H1 (cell line): ENCODE data around the gene PSMB3. TPM values are rescaled to one million over a fixed set of nuclear protein-coding genes. Genes with fewer than 3 reads are reported as not detected.

Experiments used
- CTCF ChIA-PET: fragments of 300-600 bp; sonication (Branson Sonifier 250); formaldehyde crosslinking; loops from one replicate; lab custom pipeline; 2021; ENCODE audit not compliant: partially characterized antibody; lab: Charles Lee
- POLR2A ChIA-PET: fragments of 300-600 bp; sonication (Branson Sonifier 250); formaldehyde crosslinking; loops from one replicate; lab custom pipeline; 2021; ENCODE audit warnings: inconsistent platforms; ENCODE audit not compliant: partially characterized antibody; lab: Charles Lee
- DNase-seq, 2 experiments: peaks; one replicate each; pipeline versions ENCODE4 v3.0.0 to v3.0.0-alpha.2; 2010 to 2022; ENCODE audit warnings: low spot score in 2 of 2, low read depth in 1 of 2, mixed read lengths in 1 of 2
- FAIRE-seq: peaks from 2 replicates; lab custom pipeline; 2011; peaks lifted over from hg19 to GRCh38; lab: Jason Lieb, UNC
- H2AFZ ChIP-seq: 2 replicates; pipeline ENCODE4 v1.8.1; 2012; ENCODE audit warnings: low read length, inconsistent platforms
- H2AK5ac ChIP-seq: 2 replicates; pipeline ENCODE4 v1.6.1; 2013; ENCODE audit warnings: low read depth, low read length
- H2BK120ac ChIP-seq: replicated peaks from 2 replicates; pipeline ENCODE3; 2013; ENCODE audit warnings: low read depth, low read length, inconsistent platforms
- H2BK12ac ChIP-seq: 2 replicates; pipeline ENCODE4 v1.6.1; 2013; ENCODE audit warnings: low read depth, low read length
- H2BK15ac ChIP-seq: 2 replicates; pipeline ENCODE4 v1.6.1; 2013; ENCODE audit warnings: low read length
- H2BK20ac ChIP-seq: 2 replicates; pipeline ENCODE4 v1.6.1; 2013; ENCODE audit warnings: low read length
- H2BK5ac ChIP-seq: 2 replicates; pipeline ENCODE4 v1.6.1; 2013; ENCODE audit warnings: low read depth, low read length
- H3K14ac ChIP-seq: 2 replicates; pipeline ENCODE4 v1.6.1; 2013; ENCODE audit warnings: inconsistent platforms; ENCODE audit not compliant: insufficient read length
- H3K18ac ChIP-seq: 2 replicates; pipeline ENCODE4 v1.6.1; 2013; ENCODE audit warnings: low read length; ENCODE audit errors: extremely low read depth
- H3K23ac ChIP-seq: 2 replicates; pipeline ENCODE4 v1.6.1; 2013; ENCODE audit warnings: inconsistent platforms; ENCODE audit not compliant: insufficient read length
- H3K23me2 ChIP-seq: 2 replicates; pipeline ENCODE4 v1.6.1; 2013; ENCODE audit warnings: low read depth, low read length
- H3K27ac ChIP-seq: 2 replicates; pipeline ENCODE4 v1.6.1; 2011; ENCODE audit warnings: low read depth, low read length, inconsistent platforms
- H3K27me3 ChIP-seq, 4 experiments: replicated peaks in 1 of 4; 1 replicate in 1 of 4; 2 replicates in 3 of 4; pipeline versions ENCODE4 v1.6.1 to v1.8.1; 2011 to 2013; ENCODE audit warnings: low read length in 3 of 4, mild to moderate bottlenecking in 3 of 4, inconsistent platforms in 2 of 4, mixed read lengths in 2 of 4, moderate library complexity in 1 of 4; ENCODE audit not compliant: control insufficient read depth in 3 of 4, insufficient read depth in 3 of 4; ENCODE audit errors: extremely low read depth in 1 of 4
- H3K36me3 ChIP-seq, 4 experiments: 2 replicates each; pipeline versions ENCODE4 v1.6.1 to v1.8.1; 2011 to 2013; ENCODE audit warnings: mild to moderate bottlenecking in 4 of 4, low read length in 3 of 4, moderate library complexity in 2 of 4, control low read depth in 1 of 4, inconsistent platforms in 1 of 4; ENCODE audit not compliant: insufficient read depth in 4 of 4, control insufficient read depth in 2 of 4
- H3K4ac ChIP-seq: replicated peaks from 2 replicates; pipeline ENCODE3; 2013; ENCODE audit warnings: low read length, low read depth, mixed read lengths, inconsistent platforms; ENCODE audit not compliant: insufficient read length
- H3K4me1 ChIP-seq, 4 experiments: replicated peaks in 1 of 4; 1 replicate in 1 of 4; 2 replicates in 3 of 4; pipeline versions ENCODE4 v1.6.1 to v1.8.1; 2011 to 2013; ENCODE audit warnings: low read length in 3 of 4, inconsistent platforms in 2 of 4, mixed read lengths in 1 of 4; ENCODE audit not compliant: insufficient read depth in 4 of 4, control insufficient read depth in 3 of 4
- H3K4me2 ChIP-seq, 2 experiments: 2 replicates each; pipeline versions ENCODE4 v1.6.1 to v1.8.1; 2011 to 2013; ENCODE audit warnings: low read depth in 2 of 2, low read length in 2 of 2, control low read depth in 1 of 2, inconsistent platforms in 1 of 2, mild to moderate bottlenecking in 1 of 2; ENCODE audit not compliant: insufficient read depth in 1 of 2
- H3K4me3 ChIP-seq, 4 experiments: fragments of 200-600, 300-600 bp in 1 of 4; sonication (generic), shearing (Covaris generic), sonication (Bioruptor Twin) in 1 of 4; 2 replicates each; pipeline versions ENCODE4 v1.5.1 to v1.8.1; 2011 to 2016; ENCODE audit warnings: low read length in 4 of 4, low read depth in 3 of 4, control low read depth in 2 of 4, inconsistent platforms in 2 of 4, mild to moderate bottlenecking in 2 of 4, mixed read lengths in 1 of 4, moderate library complexity in 1 of 4; ENCODE audit not compliant: insufficient read depth in 2 of 4; ENCODE audit errors: extremely low read depth in 1 of 4
- H3K56ac ChIP-seq: replicated peaks from 2 replicates; pipeline ENCODE3; 2013; ENCODE audit warnings: low read depth, mild to moderate bottlenecking, mixed read lengths, low read length, inconsistent platforms; ENCODE audit not compliant: insufficient read length
- H3K79me1 ChIP-seq: 2 replicates; pipeline ENCODE4 v1.6.1; 2013; ENCODE audit warnings: low read depth, low read length, control low read depth
- H3K79me2 ChIP-seq, 2 experiments: 2 replicates each; pipeline versions ENCODE4 v1.6.1 to v1.8.1; 2012 to 2013; ENCODE audit warnings: low read length in 2 of 2, mild to moderate bottlenecking in 2 of 2, inconsistent platforms in 1 of 2; ENCODE audit not compliant: insufficient read depth in 2 of 2, control insufficient read depth in 1 of 2
- H3K9ac ChIP-seq, 4 experiments: replicated peaks in 1 of 4; 1 replicate in 1 of 4; 2 replicates in 3 of 4; pipeline versions ENCODE4 v1.6.1 to v1.8.1; 2011 to 2013; ENCODE audit warnings: low read depth in 3 of 4, low read length in 3 of 4, control low read depth in 2 of 4, mild to moderate bottlenecking in 2 of 4, moderate library complexity in 2 of 4, inconsistent platforms in 1 of 4; ENCODE audit errors: extremely low read depth in 1 of 4
- H3K9me3 ChIP-seq, 2 experiments: 2 replicates each; pipeline versions ENCODE4 v1.6.1 to v1.8.1; 2012 to 2013; ENCODE audit warnings: mild to moderate bottlenecking in 2 of 2, moderate library complexity in 2 of 2, control low read depth in 1 of 2, inconsistent platforms in 1 of 2, low read depth in 1 of 2, low read length in 1 of 2, mixed read lengths in 1 of 2; ENCODE audit not compliant: insufficient read depth in 2 of 2
- H4K20me1 ChIP-seq, 2 experiments: replicated peaks in 1 of 2; 2 replicates each; pipeline versions ENCODE3 to v1.8.1; 2011 to 2013; ENCODE audit warnings: inconsistent platforms in 2 of 2, low read length in 2 of 2, mild to moderate bottlenecking in 1 of 2; ENCODE audit not compliant: insufficient read depth in 2 of 2, control insufficient read depth in 1 of 2
- H4K5ac ChIP-seq: 2 replicates; pipeline ENCODE4 v1.6.1; 2013; ENCODE audit warnings: low read length, low read depth, mixed read lengths, inconsistent platforms; ENCODE audit not compliant: insufficient read length
- H4K8ac ChIP-seq: 2 replicates; pipeline ENCODE4 v1.8.0; 2013; ENCODE audit warnings: mild to moderate bottlenecking, moderate library complexity, low read length, inconsistent platforms; ENCODE audit not compliant: insufficient read depth; ENCODE audit errors: extremely low read depth
- H4K91ac ChIP-seq: replicated peaks from 2 replicates; pipeline ENCODE3; 2013; ENCODE audit warnings: low read length, mixed read lengths, inconsistent platforms; ENCODE audit not compliant: insufficient read length
- CREB1 ChIP-seq: IDR thresholded peaks from 2 replicates; pipeline ENCODE4 v1.6.1; 2012; ENCODE audit warnings: inconsistent platforms
- GABPA ChIP-seq: IDR thresholded peaks from 2 replicates; pipeline ENCODE4 v1.6.1; 2011; ENCODE audit warnings: mild to moderate bottlenecking, low read length, moderate library complexity, borderline replicate concordance; ENCODE audit not compliant: insufficient read depth
- PHF8 ChIP-seq: fragments of 200-600 bp; sonication (generic); conservative IDR thresholded peaks from 2 replicates; pipeline ENCODE4 v1.7.1; 2012; ENCODE audit warnings: low read depth, mild to moderate bottlenecking, inconsistent platforms, low read length, moderate library complexity
- POLR2AphosphoS5 ChIP-seq: IDR thresholded peaks from 2 replicates; pipeline ENCODE4 v1.6.1; 2011; ENCODE audit warnings: low read depth, low read length
- RAD21 ChIP-seq, 2 experiments: IDR thresholded peaks in 1 of 2; conservative IDR thresholded peaks in 1 of 2; 2 replicates each; pipeline ENCODE4 v1.6.1; 2011; ENCODE audit warnings: low read depth in 2 of 2, low read length in 2 of 2, improper control_type of control experiment in 1 of 2, inconsistent platforms in 1 of 2, mild to moderate bottlenecking in 1 of 2, moderate library complexity in 1 of 2
- SIRT6 ChIP-seq: IDR thresholded peaks from one replicate; pipeline ENCODE4 v1.7.1; 2012; ENCODE audit warnings: low read length, inconsistent platforms
- WGBS, 2 experiments: shearing (Covaris generic) in 1 of 2; methylation state at CpG; one replicate each; pipeline versions ENCODE4 v1.1.6 to v1.1.7; 2013 to 2015; ENCODE audit warnings: low lambda C conversion rate in 2 of 2, mixed read lengths in 2 of 2, inconsistent platforms in 1 of 2, low coverage in 1 of 2, missing lambda C conversion rate in 1 of 2; ENCODE audit not compliant: insufficient replicate concordance in 2 of 2, insufficient coverage in 1 of 2, insufficient read length in 1 of 2; ENCODE audit errors: extremely low coverage in 1 of 2, missing lambda C conversion rate in 1 of 2; 5-methylcytosine and 5-hydroxymethylcytosine counted together
- polyA plus RNA-seq, 7 experiments: library from polyadenylated mRNA; depleted of rRNA in 3 of 7; stranded (reverse) in 5 of 7; unstranded in 2 of 7; fragments of >200 nt in 5 of 7; fragments of 200-250 nt in 2 of 7; gene quantifications; 1 replicate in 5 of 7; 2 replicates in 1 of 7; 4 replicates in 1 of 7; pipeline versions ENCODE4 v1.2.1 to v1.2.3, GENCODE V29; 2011 to 2013; ENCODE audit warnings: missing spikeins in 2 of 7, mixed read lengths in 2 of 7
- total RNA-seq: library from RNA; stranded (reverse); fragmentation: NEBNext Ultra II Directional; extraction: Animal tissue kit (Norgen Biotek cat#: 25700); gene quantifications from 2 replicates; pipeline ENCODE4 v1.2.1, GENCODE V29; 2021
- TF ChIP-seq, protein P1 (sequence below), 3 experiments: IDR thresholded peaks; 1 replicate in 2 of 3; 2 replicates in 1 of 3; pipeline versions ENCODE4 v1.5.1 to v1.6.1; 2011; ENCODE audit warnings: low read length in 3 of 3, mild to moderate bottlenecking in 3 of 3, inconsistent platforms in 2 of 3, low read depth in 1 of 3, moderate library complexity in 1 of 3; ENCODE audit not compliant: insufficient read depth in 1 of 3; ENCODE audit errors: control extremely low read depth in 1 of 3
- TF ChIP-seq, protein P2 (sequence below): IDR thresholded peaks from 2 replicates; pipeline ENCODE4 v1.6.1; 2012; ENCODE audit warnings: inconsistent platforms

PSMB3 gene
- total and polyA plus RNA-seq, 2 of the 8 experiments (the other 6 are each of a cell fraction or from before 2014, with no cell fraction given), result 291 to 914 TPM

DNA sequence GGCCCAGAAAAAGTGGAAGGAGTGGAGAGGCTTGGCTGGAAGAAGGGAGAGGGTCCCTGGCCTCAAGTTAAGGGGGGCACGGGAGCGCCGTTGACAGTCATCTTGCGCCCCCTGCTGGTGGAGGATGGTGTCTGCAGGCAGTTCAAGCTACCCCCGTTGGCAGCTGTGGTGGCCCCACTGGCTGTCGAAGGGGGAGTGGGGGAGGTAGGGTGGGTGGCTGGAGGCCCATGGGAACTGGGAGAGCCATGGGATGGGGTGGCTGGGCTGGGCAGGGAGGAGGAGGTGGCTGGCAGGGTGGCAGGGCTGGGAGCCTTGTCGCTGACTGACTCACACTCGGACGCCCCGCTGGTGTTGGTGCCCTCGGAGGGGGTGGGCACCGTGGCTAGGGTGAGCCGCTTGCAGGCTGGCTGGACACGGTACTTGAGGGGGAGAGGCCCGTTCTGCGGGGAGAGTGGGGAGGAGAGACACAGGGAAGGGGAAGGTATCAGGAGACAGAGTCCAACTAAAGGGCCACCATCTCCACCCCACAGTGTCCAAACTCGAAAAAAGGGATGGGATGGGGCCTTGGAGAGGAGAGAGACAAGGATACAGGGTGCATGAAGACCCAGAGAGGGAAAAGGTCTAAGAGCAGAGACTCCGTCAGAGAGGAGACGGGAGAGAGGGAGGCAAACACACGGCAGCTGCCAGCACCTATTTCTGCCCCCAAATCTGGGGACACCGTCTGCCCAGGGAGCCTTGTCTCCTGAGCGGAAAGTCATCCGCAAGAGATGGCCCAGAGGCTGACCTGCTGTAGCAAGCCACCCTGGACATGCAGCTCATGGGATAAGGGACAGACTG lies 17.2 kb upstream of the PSMB3 start:
- H4K5ac ChIP-seq, result no peak overlapping the region
- H3K4ac ChIP-seq, result no peak overlapping the region
- DNase-seq, result peak in 1 of 2 experiments; percentile 93
- H3K23me2 ChIP-seq, result peaks cover 7% of the 10 kb centered on the region; the same call in 1 of the 2 replicates
- H3K4me3 ChIP-seq, result no peak overlapping the region
- H3K18ac ChIP-seq, result no peak overlapping the region
- peaks cover 0 to 12% (median 6%) of the 10 kb centered on the region in 4 experiments; a peak in 5 of 7 replicates for H3K4me1 ChIP-seq
- H3K36me3 ChIP-seq, result peaks cover 2 to 30% (median 18%) of the 10 kb centered on the region in 4 experiments; a peak in 7 of 8 replicates
- CTCF ChIA-PET, result interaction anchor here (0.7 to 5.4 kb wide), 32 partner anchors 9 to 190 kb away, joined by 3 to 49 read pairs (median 7); partner anchors contain the start of genes EPOP and MLLT6
- no peak overlapping the region for H2AFZ ChIP-seq
- no peak overlapping the region for H2BK12ac ChIP-seq
- H3K79me1 ChIP-seq, result 0 out of 2 replicates have a peak, but pooled peaks cover 5% of the 10 kb centered on the region
- H3K27me3 ChIP-seq, result no peaks in the 10 kb centered on the region
- POLR2A ChIA-PET, result interaction anchor here (0.9 to 2.8 kb wide), 6 partner anchors 9 to 50 kb away, joined by 3 to 8 read pairs (median 5); no protein-coding TSS in a partner anchor
- H3K27ac ChIP-seq, result no peak overlapping the region
- H2BK15ac ChIP-seq, result no peak overlapping the region
- H3K56ac ChIP-seq, result no peak overlapping the region
- no peak for FAIRE-seq
- no peak overlapping the region for H2BK5ac ChIP-seq
- 73% methylated on average over 21 of the region's 23 CpGs; no CpG with 5 or more reads in 1 of the 2 experiments for WGBS, 2 experiments
- no peaks in the 10 kb centered on the region for H3K9me3 ChIP-seq
- no peak overlapping the region for H2BK120ac ChIP-seq
- H3K14ac ChIP-seq, result no peak overlapping the region
- no peak overlapping the region for H3K23ac ChIP-seq
- peaks cover 14 to 51% of the 10 kb centered on the region in 2 experiments for H4K20me1 ChIP-seq
- H4K91ac ChIP-seq, result no peak overlapping the region
- no peak overlapping the region for H2AK5ac ChIP-seq
- peaks cover 0 to 13% of the 10 kb centered on the region in 2 experiments; a peak in 1 of 4 replicates for H3K79me2 ChIP-seq
- H3K9ac ChIP-seq, result no peak overlapping the region
- no peak overlapping the region for H3K4me2 ChIP-seq
- H4K8ac ChIP-seq, result peak overlapping the region; percentile 65
- no peak overlapping the region for H2BK20ac ChIP-seq
- TF ChIP-seq RAD21 (IDR thresholded peaks at IDR 0.05 in 1 of 2, conservative IDR thresholded peaks at IDR 0.05 in 1 of 2; ENCODE audit: low read depth in 2 of 2, low read length in 2 of 2) (peak; percentile 87 to 89), GABPA (peak; percentile 40; the same call in 1 of the 2 replicates), CREB1 (peak; percentile 51), POLR2AphosphoS5 (peak; percentile 30; the same call in 1 of the 2 replicates), PHF8 (no peak), SIRT6 (no peak)
- TF ChIP-seq, protein P1, sequence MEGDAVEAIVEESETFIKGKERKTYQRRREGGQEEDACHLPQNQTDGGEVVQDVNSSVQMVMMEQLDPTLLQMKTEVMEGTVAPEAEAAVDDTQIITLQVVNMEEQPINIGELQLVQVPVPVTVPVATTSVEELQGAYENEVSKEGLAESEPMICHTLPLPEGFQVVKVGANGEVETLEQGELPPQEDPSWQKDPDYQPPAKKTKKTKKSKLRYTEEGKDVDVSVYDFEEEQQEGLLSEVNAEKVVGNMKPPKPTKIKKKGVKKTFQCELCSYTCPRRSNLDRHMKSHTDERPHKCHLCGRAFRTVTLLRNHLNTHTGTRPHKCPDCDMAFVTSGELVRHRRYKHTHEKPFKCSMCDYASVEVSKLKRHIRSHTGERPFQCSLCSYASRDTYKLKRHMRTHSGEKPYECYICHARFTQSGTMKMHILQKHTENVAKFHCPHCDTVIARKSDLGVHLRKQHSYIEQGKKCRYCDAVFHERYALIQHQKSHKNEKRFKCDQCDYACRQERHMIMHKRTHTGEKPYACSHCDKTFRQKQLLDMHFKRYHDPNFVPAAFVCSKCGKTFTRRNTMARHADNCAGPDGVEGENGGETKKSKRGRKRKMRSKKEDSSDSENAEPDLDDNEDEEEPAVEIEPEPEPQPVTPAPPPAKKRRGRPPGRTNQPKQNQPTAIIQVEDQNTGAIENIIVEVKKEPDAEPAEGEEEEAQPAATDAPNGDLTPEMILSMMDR (IDR thresholded peaks at IDR 0.05; ENCODE audit: control extremely low read depth in 1 of 3, insufficient read depth in 1 of 3, low read depth in 1 of 3, low read length in 3 of 3), result peak; percentile 85 to 99 (median 93)
- TF ChIP-seq, protein P2, sequence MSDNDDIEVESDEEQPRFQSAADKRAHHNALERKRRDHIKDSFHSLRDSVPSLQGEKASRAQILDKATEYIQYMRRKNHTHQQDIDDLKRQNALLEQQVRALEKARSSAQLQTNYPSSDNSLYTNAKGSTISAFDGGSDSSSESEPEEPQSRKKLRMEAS, result peak; percentile 44
